HG02798 (cell line): ENCODE data around the gene OR4D6.

Experiments used
- ATAC-seq: cut with Tn5 transposase; IDR thresholded peaks from one replicate; pipeline ENCODE4 v1.9.1; 2021; ENCODE audit warnings: mild to moderate bottlenecking; ENCODE audit not compliant: unreplicated experiment, poor library complexity

Gene OR4D6

GRCh38 chr11:59503276-59503675, 46.5 kb downstream of the OR4D6 start, which contains the start of gene OR4D11:
Gene OR4D11 (plus strand): TSS chr11:59503576. CDS start chr11:59503576, 0 bp downstream.
- ATAC-seq = no peak
